Activated B cell treated with CpG ODN at 0.5 μM for 24 hours (primary cell): ENCODE results near the gene MARCHF4. TPM values are rescaled to one million over a fixed set of nuclear protein-coding genes. Genes with fewer than 3 reads are reported as not detected.

Experiments used
- ATAC-seq: fragments of 200-7000 bp; cut with Tn5 transposase; one replicate; pipeline ENCODE4 v1.10.0; 2021; ENCODE audit warnings: low read depth, mild to moderate bottlenecking, moderate library complexity
- CTCF ChIA-PET: fragments of 350-600 bp; sonication (Branson Sonifier 250); formaldehyde crosslinking; loops from one replicate; lab custom pipeline; 2021; ENCODE audit warnings: antibody characterized with exemption; lab: Charles Lee
- POLR2A ChIA-PET: fragments of 350-600 bp; sonication (Branson Sonifier 250); formaldehyde crosslinking; loops from one replicate; lab custom pipeline; 2021; ENCODE audit warnings: antibody characterized with exemption; lab: Charles Lee
- DNase-seq: peaks from one replicate; pipeline ENCODE4 v3.0.0; 2022
- H3K27ac Mint-ChIP-seq: one replicate; pipeline ENCODE4 v1.8.0; 2020; ENCODE audit warnings: mixed read lengths
- H3K27me3 Mint-ChIP-seq: one replicate; pipeline ENCODE4 v1.8.0; 2021; ENCODE audit warnings: mixed read lengths
- H3K36me3 Mint-ChIP-seq: one replicate; pipeline ENCODE4 v1.8.0; 2021; ENCODE audit warnings: low read depth, mixed read lengths
- H3K4me1 Mint-ChIP-seq: one replicate; pipeline ENCODE4 v1.8.0; 2021; ENCODE audit warnings: mixed read lengths
- H3K4me3 Mint-ChIP-seq: one replicate; pipeline ENCODE4 v1.8.0; 2020; ENCODE audit warnings: mild to moderate bottlenecking, mixed read lengths
- H3K9me3 Mint-ChIP-seq: one replicate; pipeline ENCODE4 v1.8.0; 2020; ENCODE audit warnings: mixed read lengths
- CTCF ChIP-seq: fragments of 200-600 bp; IDR thresholded peaks from one replicate; pipeline ENCODE4 v1.8.0; 2022; ENCODE audit warnings: antibody characterized with exemption, mild to moderate bottlenecking
- intact Hi-C: fragments of 100-400 bp; cut with micrococcal nuclease; formaldehyde crosslinking; loops from one replicate; pipeline ENCODE4 v1.15.1; 2024
- total RNA-seq: library from RNA; stranded (reverse); gene quantifications from 2 replicates; pipeline ENCODE4 v1.2.3, GENCODE V29; 2022

Gene MARCHF4
- total RNA-seq, 1 donor from 2014 or later, result not detected

- Mint-ChIP-seq H3K36me3 (no peaks in the 10 kb centered on the region), H3K9me3 (no peaks in the 10 kb centered on the region), H3K4me1 (no peaks in the 10 kb centered on the region), H3K27me3 (peaks cover 43% of the 10 kb centered on the region), H3K27ac (no peak overlapping the region), H3K4me3 (no peak overlapping the region)
- POLR2A ChIA-PET, result interaction anchor here (0.5 kb wide), 1 partner anchor 116 kb away, joined by 5 read pairs; no protein-coding TSS in a partner anchor
- CTCF ChIA-PET, result no interaction called here
- intact Hi-C loops, result no loop called here
- DNase-seq, result no peak
- ATAC-seq, result no peak
- TF ChIP-seq CTCF, result no peak
Measured at GRCh38 chr2:216363221-216363620, 9.1 kb downstream of the MARCHF4 start.

GRCh38 chr2:216362730-216363129, 9.6 kb downstream of the MARCHF4 start:
- intact Hi-C loops, result no loop called here
- POLR2A ChIA-PET, result no interaction called here
- DNase-seq, result no peak
- Mint-ChIP-seq H3K36me3 (no peaks in the 10 kb centered on the region), H3K27me3 (peaks cover 41% of the 10 kb centered on the region), H3K4me3 (no peak overlapping the region), H3K27ac (no peak overlapping the region), H3K9me3 (no peaks in the 10 kb centered on the region), H3K4me1 (no peaks in the 10 kb centered on the region)
- no peak for TF ChIP-seq CTCF
- ATAC-seq, result no peak
- CTCF ChIA-PET, result no interaction called here

- DNase-seq (no peak), ATAC-seq (no peak)
- Mint-ChIP-seq H3K27me3 (peaks cover 13% of the 10 kb centered on the region), H3K4me3 (no peak overlapping the region), H3K4me1 (no peaks in the 10 kb centered on the region), H3K9me3 (no peaks in the 10 kb centered on the region), H3K36me3 (no peaks in the 10 kb centered on the region), H3K27ac (no peak overlapping the region)
- ChIA-PET CTCF (no interaction called here), POLR2A (no interaction called here)
- intact Hi-C loops, result no loop called here
- TF ChIP-seq CTCF, result no peak
Measured at GRCh38 chr2:216355711-216356110, 16.6 kb downstream of the MARCHF4 start.

- no peak for TF ChIP-seq CTCF
- intact Hi-C loops, result no loop called here
- CTCF ChIA-PET, result no interaction called here
- DNase-seq, result no peak
- peaks cover 6% of the 10 kb centered on the region for H3K27me3 Mint-ChIP-seq
- H3K9me3 Mint-ChIP-seq, result no peaks in the 10 kb centered on the region
- no peaks in the 10 kb centered on the region for H3K36me3 Mint-ChIP-seq
- POLR2A ChIA-PET, result no interaction called here
- no peak overlapping the region for H3K27ac Mint-ChIP-seq
- H3K4me1 Mint-ChIP-seq, result no peaks in the 10 kb centered on the region
- no peak overlapping the region for H3K4me3 Mint-ChIP-seq
- no peak for ATAC-seq
Measured at GRCh38 chr2:216354306-216354705, 18.0 kb downstream of the MARCHF4 start.

GRCh38 chr2:216352653-216353270, 19.5 kb downstream of the MARCHF4 start:
- no peak for ATAC-seq
- CTCF ChIA-PET, result no interaction called here
- no peak for TF ChIP-seq CTCF
- Mint-ChIP-seq H3K9me3 (no peaks in the 10 kb centered on the region), H3K27me3 (no peaks in the 10 kb centered on the region), H3K27ac (no peak overlapping the region), H3K36me3 (no peaks in the 10 kb centered on the region), H3K4me3 (no peak overlapping the region), H3K4me1 (no peaks in the 10 kb centered on the region)
- intact Hi-C loops, result no loop called here
- POLR2A ChIA-PET, result no interaction called here
- no peak for DNase-seq
